NCI-H1930 (cell line): ENCODE data around the gene PHC2.

ENCODE experiments used
- DNase-seq, 2 experiments: peaks; one replicate each; lab custom pipeline; 2025; lab: John Stamatoyannopoulos, UW

The PHC2 gene

DNA sequence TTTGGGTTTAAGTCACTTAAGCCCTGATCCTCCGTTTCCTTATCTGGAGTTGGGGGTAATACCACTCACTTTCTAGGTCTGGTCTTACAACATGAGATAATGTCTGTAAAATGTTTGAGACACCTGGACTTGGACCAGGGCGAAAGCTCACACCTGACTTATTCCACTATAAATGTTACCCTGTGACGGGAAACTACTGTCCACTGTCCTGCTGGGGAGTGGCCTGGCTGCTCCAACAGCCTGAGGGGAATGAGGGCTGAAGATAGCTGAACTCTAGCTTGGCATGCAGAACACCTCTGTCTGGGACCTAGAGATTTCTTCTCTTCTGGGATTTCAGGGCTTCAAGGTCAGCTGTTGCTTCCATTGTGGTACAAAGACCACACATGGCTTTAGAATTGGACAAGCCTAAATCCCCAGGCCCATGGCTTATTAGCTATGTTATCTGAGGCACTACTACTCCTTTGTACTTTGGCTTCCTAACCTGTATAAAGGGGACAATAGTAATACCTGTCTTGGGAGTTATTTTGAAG lies 100.5 kb downstream of the PHC2 start:
- no peak for DNase-seq

DNA sequence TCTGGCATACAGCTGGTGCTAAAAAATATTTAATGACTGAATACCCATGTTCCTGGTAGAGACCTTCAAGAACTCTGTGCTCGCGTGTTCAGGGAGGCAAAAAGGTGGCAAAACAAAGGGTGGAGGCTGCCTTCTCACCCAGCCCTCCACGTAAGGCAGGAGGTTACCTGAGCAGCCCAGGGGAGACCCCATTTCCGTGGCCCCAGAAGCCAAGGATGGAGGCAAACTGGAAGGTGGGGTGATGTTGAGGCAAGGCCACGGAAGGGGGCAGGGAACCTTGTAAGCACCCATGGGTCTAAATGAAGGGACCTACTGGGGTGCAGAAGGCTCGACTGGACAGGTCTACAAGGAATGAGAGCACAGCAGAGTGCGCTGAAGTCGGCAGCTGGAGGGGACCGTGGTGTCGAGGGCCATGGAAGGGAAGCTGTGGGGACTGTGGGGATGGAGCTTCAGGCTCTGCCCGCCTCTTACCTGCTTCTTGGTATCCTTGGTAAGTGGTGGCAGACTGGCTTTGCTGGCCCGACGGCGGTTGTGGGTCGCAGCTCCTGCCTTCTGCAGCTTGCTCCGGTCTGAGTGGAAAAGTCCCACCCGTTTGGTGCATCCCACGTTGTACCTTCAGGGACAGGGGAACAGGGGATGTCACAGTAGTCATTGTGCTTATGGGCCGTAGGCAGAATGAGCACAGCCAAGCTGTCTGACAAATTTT lies 101.1 kb downstream of the PHC2 start:
- no peak for DNase-seq

DNA sequence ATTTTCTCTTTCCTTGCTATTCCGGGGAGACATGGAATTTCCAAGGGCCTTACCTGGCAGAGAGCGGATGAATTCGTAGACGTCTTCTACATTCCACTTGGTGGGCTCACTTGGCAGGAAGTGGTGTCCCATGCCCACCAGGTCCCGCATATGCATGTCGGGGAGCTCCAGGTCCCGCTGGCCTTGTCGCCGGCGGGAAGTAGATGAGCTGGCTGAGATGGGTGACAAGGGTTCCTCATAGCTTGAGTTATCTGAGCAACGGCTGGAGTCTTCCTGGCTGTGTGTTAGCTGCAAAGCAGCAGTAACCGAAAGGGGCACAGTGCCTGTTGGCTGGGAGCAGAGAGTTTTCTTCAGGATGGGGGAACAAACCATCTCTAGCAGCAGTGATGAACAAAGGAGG lies 102.1 kb downstream of the PHC2 start:
- no peak for DNase-seq

GRCh38 chr1:33327587-33328325 lies 103.1 kb downstream of the PHC2 start:
- DNase-seq: no peak

GRCh38 chr1:33326785-33327184 lies 104.1 kb downstream of the PHC2 start:
- DNase-seq: no peak

GRCh38 chr1:33324677-33325575 lies 106.0 kb downstream of the PHC2 start:
- DNase-seq: no peak

- no peak for DNase-seq
Observed at GRCh38 chr1:33323663-33324477, 107.0 kb downstream of the PHC2 start.

DNA sequence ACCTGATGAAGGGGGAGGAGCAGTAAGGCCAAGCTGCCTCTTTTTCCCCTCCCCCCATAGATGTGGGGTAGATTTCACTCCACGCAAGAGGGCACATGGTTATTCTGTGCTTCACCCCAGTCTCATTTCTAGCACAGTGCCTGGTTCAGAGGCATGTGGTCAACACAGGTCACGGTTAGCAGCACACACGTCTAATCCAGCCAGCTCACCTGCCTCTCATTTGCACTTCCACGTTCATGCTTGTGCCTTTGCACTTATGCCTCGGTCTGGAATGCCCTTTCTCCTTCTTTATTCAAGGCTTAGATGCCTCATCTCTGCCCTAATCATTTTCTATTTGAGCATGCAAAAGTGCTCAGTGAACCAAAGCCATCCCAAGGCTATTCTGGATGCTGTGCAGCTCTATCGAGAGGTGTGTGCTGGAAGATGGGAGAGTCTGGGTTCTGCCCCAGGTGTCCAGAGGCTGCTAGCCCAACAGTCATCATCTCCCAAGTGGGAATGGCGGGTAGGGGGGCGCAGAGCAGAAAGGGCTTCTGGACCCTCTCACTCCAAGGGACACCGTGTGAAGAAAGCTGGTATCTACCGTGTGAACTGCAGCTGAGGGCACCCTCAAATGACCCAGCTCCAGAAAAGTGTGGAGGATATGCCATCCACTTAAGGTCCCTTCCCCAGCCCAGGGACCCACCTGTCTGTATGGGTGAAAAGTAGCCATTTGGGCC lies 107.9 kb downstream of the PHC2 start:
- DNase-seq: no peak

- no peak for DNase-seq
Observed at GRCh38 chr1:33322109-33322508, 108.8 kb downstream of the PHC2 start.

DNA sequence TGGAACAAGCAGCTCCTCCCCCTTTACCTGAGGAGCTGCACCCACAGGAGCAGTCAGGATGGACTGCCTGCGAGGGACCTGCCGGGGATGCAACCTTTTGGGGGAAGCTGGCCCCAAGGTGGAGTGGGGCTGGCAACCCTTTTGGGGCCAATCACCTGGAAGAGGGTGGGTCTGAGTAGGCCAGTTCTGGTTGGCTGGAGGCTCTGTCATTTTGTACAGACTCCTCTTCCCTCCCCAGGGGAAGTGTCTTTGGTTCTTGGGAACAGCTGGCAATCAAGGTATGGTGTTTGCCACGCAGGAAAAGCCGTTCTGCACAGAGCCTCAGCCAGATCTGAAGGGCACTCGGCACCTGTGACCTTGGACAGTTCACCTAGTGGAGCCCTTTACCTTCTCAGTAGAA lies 109.7 kb downstream of the PHC2 start:
- DNase-seq: no peak

- no peak for DNase-seq
Observed at GRCh38 chr1:33320619-33321165, 110.2 kb downstream of the PHC2 start, which contains the start of gene A3GALT2. A3GALT2 (minus strand) TSS chr1:33321098; CDS start chr1:33321098, 0 bp downstream.

GRCh38 chr1:33319949-33320618 lies 110.8 kb downstream of the PHC2 start:
- DNase-seq: no peak

GRCh38 chr1:33319186-33319948 lies 111.5 kb downstream of the PHC2 start:
- DNase-seq: no peak

DNA sequence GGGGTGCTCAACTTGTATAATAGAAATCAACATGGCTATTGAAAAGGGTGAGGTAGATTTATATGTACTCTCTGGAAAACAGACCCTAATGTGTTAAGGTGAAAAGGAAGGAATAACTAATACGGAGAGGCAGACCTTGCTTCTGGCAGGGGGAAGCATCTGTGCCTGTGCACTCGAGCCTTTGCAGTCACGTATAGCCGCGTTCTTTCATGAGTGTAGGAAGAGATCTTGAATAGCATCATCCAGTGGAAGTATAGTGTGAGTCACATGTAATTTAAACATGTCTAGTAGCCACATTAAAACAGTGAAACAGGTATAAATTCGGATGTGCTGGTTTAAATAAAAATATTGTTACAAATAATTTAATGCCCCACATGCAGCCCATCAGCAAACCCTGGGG lies 112.9 kb downstream of the PHC2 start:
- DNase-seq: no peak

GRCh38 chr1:33317354-33317753 lies 113.5 kb downstream of the PHC2 start:
- DNase-seq: no peak

DNA sequence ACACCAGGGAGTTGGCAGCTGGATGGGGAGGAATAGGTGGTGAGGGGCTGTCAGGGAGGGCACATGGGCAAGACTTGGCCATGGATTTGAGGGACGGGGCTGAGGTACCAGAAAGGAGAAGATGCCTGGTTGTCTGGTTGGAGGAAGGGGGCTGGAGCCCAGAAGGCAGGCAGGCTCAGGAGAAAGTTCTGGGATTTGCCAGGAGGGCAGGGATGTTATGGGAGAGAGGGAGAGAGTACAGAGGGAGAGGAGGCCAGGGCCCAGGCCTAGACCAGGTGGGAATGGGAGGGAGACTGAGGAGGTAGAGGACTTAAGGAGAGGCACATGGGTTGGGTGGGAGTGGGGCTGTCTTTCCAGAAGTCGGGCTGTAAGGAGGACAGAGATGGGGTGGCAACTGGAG lies 114.3 kb downstream of the PHC2 start:
- DNase-seq: no peak

DNA sequence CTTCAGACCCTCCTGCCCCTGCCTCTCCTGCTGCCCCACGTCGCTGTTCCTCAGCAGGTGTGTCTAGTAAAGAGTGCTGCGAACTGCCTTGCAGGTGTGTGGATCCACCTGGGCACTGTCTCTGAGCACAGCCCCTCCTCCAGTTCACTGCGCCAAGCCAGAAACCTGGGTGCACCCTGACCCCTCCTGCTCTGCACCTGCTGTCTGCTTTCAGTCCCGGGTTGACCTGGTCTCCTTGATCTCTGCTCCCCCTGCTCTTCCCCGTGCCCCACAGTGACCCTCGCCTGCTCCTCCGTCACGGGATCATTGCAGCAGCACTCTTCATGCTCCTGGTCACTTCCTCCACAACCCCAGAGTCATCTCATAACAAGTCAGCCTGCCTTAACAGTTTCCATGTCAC lies 116.5 kb downstream of the PHC2 start:
- no peak for DNase-seq

GRCh38 chr1:33312413-33312749 lies 118.5 kb downstream of the PHC2 start:
- no peak for DNase-seq

DNA sequence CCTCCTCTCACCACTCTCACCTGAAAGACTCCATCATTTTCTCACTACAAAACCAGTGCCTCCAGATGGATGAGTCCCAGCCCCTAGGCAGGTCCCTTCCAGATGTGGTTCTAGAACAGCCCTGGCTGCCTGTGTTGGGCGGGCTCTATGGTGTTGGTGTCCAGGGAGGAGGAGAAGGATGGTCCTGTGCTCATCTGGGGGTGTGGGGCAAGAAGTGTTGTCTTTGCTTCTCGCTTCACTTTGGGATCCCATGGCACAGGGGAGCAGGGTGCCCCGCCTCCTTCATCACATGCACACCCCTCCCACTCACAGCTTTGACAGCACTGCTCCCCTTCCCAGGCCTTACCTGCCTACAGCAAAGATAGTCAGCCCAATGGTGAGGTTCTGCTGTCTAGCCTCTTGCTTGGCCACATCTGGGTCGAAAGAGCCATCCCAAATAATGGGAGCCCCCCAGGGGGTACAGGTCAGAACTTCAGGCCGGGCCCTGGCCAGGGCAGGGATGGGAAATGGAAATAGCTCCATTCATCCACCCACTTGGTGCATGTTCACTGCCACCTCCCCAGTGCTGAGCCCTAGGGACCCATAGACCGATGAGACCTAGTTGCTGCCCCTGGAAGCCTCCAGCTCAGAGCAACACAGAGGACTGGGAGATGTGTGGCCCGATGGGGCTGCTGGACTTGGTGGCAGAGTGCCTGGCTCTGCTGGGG lies 119.0 kb downstream of the PHC2 start:
- no peak for DNase-seq
